Suprapubic skin (tissue), 4 donors: ENCODE measurements around the gene SNX13.

Source experiments
- CTCF ChIP-seq, 2 donors: fragments of 200-600 bp in 1 of 2; fragments of 450-650 bp in 1 of 2; sonication (generic) in 1 of 2; IDR thresholded peaks; one replicate each; pipeline ENCODE4 v1.5.1; 2016 to 2019; ENCODE audit warnings: antibody characterized with exemption in 2 of 2, mild to moderate bottlenecking in 1 of 2, moderate library complexity in 1 of 2
- EP300 ChIP-seq: sonication (generic); formaldehyde crosslinking; IDR thresholded peaks from one replicate; pipeline ENCODE4 v1.6.1; 2017; ENCODE audit warnings: antibody characterized with exemption
- POLR2A ChIP-seq, 2 donors: fragments of 450-650 bp; IDR thresholded peaks; one replicate each; pipeline ENCODE4 v1.6.1; 2017; ENCODE audit warnings: antibody characterized with exemption in 2 of 2, mild to moderate bottlenecking in 2 of 2, moderate library complexity in 2 of 2
- POLR2AphosphoS5 ChIP-seq, 3 donors: sonication (generic); formaldehyde crosslinking; IDR thresholded peaks; one replicate each; pipeline ENCODE4 v1.6.1; 2017; ENCODE audit warnings: antibody characterized with exemption in 3 of 3

GRCh38 chr7:17962652-17963051 is 22.4 kb upstream of the SNX13 start:
- no peak for TF ChIP-seq CTCF (IDR thresholded peaks at IDR 0.05)
- TF ChIP-seq EP300: no peak
- no peak for TF ChIP-seq POLR2A (IDR thresholded peaks at IDR 0.05)
- no peak for TF ChIP-seq POLR2AphosphoS5 (IDR thresholded peaks at IDR 0.05)
